Ramos (cell line): ENCODE data around the gene TERC.

ENCODE experiments used
- in situ Hi-C: fragments of 300-500 bp; cut with MboI; formaldehyde crosslinking; loops from one replicate; pipeline ENCODE4 v1.14.3; 2022; ENCODE audit warnings: low sequenced_read_pairs; ENCODE audit not compliant: unreplicated experiment

The TERC gene

DNA sequence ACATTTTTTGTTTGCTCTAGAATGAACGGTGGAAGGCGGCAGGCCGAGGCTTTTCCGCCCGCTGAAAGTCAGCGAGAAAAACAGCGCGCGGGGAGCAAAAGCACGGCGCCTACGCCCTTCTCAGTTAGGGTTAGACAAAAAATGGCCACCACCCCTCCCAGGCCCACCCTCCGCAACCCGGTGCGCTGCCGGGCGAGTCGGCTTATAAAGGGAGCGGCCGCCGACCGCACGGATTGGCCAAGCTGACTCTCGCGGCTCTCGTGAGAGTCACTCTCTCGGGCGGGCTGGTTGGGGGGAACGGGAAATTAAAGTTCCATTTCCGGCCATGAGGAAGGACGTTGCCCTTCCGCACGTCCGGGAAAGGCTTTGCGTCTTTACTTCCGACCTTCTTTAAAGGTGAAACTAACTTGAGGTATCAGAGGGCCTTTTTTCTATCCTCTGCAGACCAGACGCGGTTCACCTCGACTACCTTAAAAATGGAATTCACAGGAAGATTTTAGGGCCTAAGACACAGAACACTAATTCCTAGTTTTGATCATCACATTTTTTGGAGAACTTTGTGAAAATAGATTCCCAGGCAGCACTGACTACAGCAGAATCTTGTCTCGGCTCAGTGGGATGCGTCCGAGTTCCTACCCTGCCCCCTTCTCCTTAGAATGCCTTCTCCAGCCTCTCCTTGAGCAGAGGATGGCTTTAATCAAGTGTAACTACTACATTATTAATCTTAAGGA is at the start of gene TERC:
Gene TERC, minus strand, starts transcription at position 179 of the 731 bp plus-strand sequence.
- in situ Hi-C loops: loop anchor here (5.0 to 25.0 kb wide), 3 partner anchors 170 to 597 kb away; partner anchors contain the start of gene SKIL

DNA sequence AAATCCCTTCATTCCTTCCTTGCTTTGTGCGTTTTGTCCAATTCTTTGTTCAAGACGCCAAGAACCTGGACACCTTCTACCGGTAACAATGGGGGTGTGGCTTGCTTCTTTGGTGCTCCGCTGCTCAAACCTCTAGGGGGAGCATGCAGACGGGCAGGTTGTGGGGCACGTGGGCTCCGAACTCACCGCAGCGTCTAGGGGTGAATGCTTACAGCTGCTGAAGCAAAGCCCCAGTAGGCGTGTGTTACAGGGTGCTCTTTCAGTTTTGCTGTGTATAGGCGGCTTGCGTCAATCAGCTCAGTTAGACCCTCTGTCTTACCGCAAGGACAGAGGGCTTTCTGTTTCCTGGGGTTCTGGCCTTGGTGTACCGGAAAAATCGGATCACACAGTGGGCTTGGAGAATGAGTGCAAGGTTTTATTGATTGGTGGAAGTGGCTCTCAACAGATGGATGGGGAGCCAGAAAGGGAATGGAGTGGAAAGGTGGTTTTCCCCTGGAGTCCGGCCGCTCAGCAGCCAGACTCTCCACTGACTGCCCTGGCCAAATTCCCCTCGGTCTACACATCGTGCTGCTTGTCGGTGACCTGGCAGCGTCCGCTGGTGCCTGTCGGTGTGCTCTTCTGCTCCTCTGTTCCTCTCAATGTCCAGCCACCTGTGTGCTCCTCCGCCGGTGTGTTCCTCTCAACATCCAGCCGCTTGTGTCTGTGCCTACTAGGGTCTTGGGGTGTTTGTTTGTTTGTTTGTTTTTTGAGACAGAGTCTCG is 49.1 kb upstream of the TERC start:
- in situ Hi-C loops: no loop called here

DNA sequence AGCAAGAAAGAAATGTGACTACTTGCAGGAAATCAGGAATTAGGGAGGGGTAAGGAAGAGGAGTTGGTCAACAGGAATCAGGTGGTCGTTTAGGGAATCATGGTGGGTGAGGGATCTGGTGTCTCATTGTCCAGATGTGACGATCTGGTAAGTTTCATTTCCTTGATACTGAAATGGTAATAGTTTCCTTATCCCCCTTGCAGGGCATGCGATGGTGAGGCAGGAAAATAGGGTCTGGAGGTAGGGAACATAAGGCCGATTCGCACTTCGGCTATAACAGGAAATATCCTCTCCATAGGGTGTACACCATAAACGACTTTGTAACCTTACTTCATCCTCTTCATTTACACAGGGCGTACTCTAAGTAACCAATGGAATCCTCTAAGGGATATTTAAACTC is 48.4 kb upstream of the TERC start:
- in situ Hi-C loops: no loop called here

DNA sequence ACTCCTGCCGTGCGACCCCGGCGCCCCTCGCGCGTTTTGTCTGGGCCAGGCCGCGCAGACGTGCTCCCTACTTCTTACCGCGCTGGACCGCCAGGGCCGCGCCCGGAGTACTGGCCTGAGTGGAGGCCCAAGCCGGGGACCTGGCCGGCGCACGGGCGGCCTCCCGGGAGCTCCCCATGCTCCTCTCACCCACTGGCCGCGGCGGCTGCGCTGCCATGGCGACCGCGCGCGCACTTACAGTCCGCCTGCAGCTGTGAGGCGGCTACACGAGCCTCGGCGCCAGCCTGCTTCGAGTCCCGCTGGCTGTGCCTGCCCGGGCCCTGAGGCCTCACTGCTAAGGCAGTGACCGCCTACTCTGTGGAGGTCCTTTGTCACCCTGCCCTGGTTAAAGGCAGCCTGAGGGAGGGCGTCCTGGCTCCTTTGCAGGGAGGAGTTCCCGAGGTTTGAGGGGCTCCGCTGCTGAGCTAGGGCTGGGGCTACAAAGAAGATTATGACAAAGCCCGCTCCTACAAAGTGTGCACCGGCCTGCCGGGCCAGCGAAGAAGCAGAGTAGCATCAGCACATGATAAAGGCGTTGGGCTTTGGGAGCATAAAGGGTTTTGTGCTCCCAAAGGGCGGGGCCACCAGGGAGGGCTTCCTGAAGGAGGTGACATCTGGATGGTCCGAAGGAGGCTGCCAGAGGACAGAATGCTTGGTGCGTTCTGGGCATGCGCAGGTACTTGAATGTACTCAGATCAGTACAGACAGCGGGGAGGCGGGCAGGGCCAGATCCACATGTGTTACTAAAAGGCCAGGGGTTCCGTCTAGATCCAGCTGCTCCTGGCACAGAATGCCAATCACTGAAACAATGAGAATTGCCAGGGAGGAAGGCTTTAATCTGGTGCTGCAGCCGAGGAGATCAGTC is 47.7 kb upstream of the TERC start, which contains the start of the genes LRRC34 and LRRIQ4:
Gene LRRC34, minus strand, starts transcription at position 573 of the 904 bp plus-strand sequence. Its CDS starts 356 bp downstream, at position 217.
Gene LRRIQ4, plus strand, starts transcription at position 539 of the 904 bp plus-strand sequence. CDS start 9,052 bp downstream, outside the sequence.
- in situ Hi-C loops: no loop called here

DNA sequence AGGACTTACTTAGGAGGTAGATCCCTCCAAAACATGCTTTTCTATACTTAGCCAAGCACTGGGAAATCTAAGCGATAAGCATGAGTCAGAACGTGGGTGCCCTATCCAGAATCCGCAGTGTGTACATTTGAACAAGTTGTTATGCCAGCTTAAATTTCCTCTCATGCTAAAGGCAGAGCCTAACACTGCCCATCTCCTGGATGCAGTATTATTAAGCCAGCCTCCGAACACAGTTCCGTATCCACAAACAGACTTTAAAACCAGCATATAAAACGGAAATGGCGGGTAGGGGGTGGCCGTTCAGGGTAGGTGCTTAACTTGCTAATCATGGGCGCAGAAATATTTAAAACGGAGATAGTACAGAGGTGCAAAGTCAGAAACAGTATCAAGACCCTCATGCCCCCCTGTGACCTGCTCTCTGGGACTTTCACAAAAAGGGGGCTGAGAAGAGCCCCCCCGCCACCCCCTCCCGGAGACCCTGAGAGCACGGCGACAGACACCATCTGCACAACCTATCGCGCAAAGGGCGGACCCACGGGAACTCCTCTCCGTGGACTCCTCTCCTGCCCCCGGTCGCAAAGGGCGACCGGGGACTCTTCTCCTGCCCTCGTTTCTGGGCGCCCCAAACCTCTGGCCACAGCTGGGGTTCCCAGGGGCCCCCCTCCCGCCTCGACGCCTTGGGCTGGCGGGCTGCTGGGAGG is 46.9 kb upstream of the TERC start:
- in situ Hi-C loops: no loop called here

DNA sequence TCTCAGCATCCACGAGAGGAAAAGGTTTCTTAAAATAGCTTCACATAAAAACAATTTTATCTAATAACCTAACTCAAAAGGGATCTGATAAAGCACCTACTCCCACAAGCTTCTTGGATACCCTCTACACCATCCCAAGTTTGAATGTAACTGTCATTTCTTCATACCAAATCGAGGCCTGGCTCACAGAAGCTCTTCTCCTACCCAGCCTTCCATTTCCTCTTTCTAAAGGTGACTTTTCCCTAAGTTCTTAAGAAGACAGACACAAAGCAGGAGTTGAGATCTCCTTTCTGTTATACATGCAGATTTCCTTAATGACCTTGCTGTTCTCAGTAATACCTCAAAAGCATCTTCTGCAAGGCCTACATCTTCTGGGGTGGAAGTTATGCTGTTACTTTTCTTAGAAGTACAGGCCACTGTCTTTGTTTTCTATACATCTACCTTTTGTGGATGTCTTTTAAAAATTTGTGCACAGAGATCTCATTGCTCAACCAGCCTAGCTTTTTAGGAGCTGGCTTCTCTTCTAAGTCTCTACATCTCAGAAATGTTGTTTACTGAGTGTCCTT is 44.5 kb upstream of the TERC start:
- in situ Hi-C loops: no loop called here

DNA sequence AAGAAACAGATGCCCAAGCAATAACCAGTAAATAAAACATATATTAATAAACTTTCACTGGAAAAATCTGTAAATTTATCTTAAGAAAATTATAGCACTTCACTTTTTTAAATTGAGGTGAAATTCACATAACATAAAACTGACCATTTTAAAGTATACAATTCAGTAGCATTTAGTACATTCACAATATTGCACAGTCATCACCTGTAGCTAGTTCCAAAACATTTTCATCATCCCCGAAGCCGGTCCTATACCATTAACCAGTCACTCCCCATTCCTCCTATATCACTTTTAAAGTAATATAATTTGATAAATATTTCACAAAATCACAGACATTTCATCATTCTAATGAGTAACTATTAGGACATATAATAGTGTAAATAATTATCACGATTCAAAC is 39.8 kb upstream of the TERC start:
- in situ Hi-C loops: no loop called here

DNA sequence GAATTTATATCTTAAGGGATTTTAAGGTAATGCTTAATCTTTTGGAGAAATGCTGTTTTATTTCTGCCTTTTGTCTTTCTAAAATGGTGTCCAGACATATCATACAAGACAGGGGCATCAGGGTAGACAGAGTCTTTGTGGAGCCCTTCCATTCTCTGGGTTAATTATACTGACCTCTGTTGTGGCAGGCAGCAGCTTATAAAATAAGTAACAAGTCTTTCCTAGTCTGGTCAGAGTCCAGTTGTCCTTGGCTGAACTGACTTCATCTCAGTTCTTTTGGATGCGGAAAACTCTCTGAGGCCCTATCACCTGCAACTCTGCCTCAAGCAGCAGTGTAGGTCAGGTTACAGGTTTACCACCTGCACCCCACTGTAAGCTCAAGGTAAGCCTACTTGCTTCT is 27.5 kb upstream of the TERC start:
- in situ Hi-C loops: no loop called here

DNA sequence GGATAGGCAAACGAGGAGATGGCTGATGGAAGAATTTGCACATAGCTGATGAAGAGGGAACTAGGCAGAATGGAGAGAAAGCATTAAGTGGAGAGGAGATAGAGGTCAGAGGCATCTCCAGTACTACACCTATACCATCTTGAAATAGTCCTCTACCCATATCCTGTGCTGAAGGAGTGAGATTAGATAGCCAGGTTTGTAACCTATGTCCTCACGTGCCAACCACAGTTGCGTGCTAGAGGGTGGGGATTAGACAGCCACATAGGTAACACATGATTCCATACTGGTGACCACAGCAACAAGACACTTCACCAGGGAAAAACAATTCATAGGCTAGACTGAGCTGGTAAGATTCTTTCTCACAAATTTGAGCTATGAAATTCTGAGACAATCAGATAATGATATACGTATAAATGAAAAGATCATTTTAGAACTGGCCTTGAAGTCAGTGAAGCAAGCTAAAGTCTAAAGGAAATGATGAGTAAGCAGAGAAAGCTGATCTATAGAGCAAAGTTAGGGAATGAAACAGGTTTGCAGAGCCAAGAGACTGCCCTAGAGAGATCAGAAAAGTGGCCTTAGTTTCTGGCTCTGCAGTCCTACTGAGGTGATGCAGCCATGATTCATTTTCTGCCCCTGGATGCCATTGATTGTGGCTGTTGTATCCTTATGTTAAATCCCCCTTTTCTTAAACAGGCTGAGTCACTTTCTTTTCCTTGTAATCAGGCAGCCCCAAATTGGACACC is 26.0 kb upstream of the TERC start:
- in situ Hi-C loops: no loop called here

DNA sequence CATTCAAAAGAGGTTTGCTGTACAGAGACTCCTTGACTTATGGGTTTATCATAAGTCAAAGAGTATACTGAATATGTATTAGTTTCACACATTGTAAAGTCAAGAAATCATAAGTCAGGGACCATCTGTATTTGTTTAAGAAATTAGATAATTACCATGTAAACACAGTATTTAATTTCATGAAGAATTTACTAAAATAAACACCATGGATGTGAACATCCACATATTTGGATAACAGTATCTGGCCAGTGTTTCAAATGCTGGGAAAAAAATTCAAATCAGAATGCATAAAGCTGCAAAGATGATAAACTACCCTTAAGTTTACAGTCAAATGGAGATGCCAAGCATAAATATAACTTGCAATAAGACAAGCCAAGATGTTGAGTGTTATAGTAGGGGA is 25.4 kb upstream of the TERC start:
- in situ Hi-C loops: no loop called here

DNA sequence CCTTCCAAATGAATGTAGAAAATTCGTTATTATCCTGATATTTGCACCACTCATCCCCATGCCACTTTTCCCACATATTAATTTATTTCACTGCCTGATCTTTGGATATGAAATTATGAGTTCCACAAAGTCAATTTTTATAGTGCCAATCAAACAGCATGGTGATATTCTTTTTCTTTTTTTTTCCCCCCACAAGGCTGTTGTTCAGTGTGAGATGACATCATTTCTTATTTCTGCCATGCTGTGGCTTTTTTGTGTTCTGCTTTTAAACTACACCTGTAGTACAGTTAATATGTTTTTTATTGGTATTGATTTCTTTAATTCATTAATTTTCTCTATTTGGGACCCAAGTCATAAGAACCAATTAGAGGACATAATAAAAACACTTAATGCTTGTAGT is 22.9 kb upstream of the TERC start:
- in situ Hi-C loops: no loop called here

DNA sequence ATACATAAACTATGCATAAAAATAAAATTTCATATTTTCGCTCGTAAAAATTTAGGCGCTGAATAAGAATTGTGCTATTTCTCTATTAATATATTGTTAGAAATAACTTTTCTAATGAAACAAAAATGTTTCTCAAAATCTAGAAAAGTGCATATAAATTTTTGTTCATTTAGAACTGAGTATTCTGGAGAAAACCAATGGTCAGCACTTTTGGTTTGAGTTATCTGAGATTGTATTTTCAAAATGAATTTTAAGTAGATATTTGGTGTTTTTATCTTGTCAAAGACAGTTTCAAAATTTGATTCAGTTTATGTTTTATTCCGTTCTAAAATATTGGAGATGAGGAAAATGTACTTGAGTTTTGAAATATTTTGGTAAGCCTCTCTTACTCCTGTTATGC is 22.3 kb upstream of the TERC start:
- in situ Hi-C loops: no loop called here

DNA sequence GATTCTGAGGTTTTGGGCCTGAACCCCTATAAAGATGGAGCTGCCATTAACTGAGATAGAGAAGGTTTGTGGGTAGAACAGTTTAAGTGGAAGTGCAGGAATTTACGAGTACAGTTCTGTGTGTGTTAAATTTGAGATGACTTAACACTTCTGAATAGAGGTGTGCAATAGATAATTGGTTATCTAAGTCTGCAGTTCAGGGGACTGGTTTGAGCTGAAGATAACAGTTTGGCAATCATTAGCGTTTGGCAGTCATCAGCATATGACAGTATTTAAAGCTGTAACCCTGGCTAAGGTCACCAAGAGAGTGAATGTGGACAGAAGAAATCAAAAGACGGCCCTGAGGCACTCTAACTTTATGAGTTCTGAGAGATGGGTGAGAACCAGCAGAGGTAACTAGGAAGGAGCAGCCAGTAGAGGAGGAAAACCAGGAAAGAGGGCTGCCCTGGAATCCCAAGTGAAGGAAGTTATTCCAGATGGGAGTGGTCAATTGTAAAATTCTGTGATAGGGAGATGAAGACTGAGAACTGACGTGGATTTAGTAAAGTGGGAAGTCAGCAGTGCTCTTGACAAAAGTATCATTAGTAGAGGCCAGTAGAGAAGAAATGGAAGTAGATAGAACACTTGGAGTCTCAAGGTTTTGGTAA is 16.5 kb upstream of the TERC start:
- in situ Hi-C loops: no loop called here

DNA sequence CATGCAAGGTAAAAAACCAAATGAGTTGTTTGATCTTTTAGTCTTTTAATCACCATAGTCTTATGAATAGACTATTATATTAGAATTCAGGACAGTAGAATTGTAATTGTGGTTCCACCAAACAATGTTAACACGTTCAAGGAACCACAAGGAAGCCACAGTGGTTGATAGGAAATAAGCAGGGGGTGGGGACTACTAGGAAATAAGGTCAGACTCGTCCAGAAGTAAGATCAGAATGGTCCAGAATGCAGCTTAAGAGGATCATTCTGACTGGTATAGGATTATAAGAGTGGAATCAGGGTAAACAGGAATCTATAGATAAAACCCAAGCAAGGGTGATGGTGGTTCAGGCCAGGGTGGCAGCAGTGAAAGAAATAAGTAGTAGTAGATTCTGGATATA is 15.9 kb upstream of the TERC start:
- in situ Hi-C loops: no loop called here

DNA sequence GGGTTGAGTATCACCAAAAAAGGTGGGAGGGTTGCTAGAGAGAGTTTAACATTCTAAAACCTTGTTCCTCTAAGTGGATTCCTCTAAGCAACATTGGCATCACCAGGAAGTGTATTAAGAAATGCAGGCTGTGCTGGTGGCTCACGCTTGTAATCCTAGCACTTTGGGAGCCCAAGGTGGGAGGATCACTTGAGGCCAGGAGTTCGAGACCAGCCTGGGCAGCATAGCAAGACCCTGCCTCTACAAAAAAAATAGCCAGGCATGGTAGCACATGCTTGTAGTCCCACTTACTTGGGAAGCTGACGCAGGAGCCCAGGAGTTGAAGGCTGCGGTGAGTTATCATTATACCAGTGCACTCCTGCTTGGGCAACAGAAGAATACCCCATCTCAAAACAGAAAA is 13.0 kb upstream of the TERC start:
- in situ Hi-C loops: no loop called here

DNA sequence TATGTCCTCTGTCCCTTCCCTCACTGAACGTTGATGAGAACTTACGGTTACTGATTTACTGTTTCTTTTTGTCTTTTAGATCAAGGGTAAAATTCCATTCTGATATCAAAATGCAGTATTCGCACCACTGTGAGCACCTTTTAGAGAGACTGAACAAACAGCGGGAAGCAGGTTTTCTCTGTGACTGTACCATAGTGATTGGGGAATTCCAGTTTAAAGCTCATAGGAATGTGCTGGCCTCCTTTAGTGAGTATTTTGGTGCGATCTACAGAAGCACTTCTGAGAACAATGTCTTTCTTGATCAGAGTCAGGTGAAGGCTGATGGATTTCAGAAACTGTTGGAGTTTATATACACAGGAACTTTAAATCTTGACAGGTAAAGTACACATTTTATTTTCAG is 9.3 kb upstream of the TERC start:
- in situ Hi-C loops: loop anchor here (25.0 kb wide), 1 partner anchor 588 kb away; the partner anchor contains the start of gene SKIL

DNA sequence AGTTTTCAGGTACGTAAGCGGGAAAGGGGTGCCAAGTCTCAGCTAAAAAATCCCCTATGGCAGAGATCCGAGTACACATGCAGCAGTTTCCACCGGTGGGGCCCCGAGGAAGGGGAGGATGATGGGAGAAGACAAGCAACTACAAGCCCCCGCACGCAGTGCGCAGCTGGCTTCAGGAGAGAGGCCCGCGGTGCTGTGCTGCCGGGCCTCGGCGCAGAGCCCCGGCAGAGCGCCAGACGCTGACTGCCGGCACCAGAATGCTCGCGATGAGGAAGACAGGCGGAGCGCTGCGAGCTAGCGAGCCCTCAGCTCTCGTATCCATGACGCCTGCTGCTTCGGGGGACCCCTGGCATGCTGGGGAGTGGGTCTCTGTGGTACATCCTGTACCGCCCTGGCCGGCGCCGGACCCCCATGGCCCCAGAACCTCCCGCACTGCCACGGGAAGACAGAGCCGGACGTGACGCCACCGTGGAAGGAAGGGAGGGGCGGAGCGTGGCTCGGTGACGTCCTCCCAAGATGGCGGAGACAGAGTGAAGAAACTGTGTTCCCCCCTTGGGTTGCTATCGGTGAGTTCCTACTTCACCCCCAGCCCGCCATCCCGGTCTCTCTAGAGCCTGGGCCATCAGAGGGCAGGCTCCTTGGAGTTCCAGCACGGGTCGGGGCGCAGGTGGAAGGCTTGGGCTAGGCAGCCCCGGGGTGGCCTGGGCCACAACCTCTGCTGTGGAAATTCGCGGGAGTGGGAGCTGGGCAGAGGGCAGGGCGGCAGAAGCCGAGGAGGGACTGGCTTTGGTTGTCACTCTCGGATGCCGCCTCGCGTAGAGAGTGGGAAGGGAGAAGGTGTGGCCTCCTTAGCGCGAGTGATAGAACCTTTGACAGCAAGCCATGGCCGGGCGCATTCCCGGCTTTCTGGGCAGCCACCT is 8.3 kb upstream of the TERC start, which contains the start of gene MYNN:
Gene MYNN, plus strand, starts transcription at position 500 of the 920 bp plus-strand sequence. CDS start 900 bp downstream, outside the sequence.
- in situ Hi-C loops: loop anchor here (25.0 kb wide), 1 partner anchor 589 kb away; the partner anchor contains the start of gene SKIL
